ENCODE data around the gene DISP1.

The DISP1 gene

GRCh38 chr1:222814536-222815439 lies at the start of gene DISP1:
Gene DISP1 (plus strand): TSS chr1:222815039. CDS start chr1:222942824, 127,785 bp downstream.
- peak; percentile 66 to 78 for DNase-seq (ENCODE audit: low read depth in 2 of 2)

DNA sequence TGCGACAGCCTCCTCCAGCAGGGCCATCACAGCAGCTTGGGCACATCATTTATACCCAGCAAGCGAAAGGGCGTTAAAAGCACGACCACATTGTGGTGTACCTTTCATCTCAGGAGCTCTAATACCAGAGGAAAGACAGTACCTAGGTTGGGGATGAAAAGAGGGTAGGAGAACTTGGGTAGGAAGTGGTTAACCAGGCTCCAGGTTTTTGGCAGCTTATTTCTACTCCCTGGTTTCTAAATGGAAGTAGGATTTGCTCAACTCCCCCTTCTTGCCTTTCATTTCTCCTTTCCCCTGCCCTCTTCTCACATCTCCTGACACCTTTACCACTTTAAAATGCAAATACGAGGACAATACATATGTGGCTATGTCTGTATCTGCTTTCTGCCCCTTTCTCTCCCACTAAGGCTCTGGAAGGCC lies 47.7 kb upstream of the DISP1 start:
- DNase-seq (ENCODE audit: low read depth in 2 of 2): no peak

GRCh38 chr1:222768592-222768991 lies 46.2 kb upstream of the DISP1 start:
- DNase-seq (ENCODE audit: low read depth in 2 of 2): no peak

GRCh38 chr1:222769181-222769580 lies 45.7 kb upstream of the DISP1 start:
- no peak for DNase-seq (ENCODE audit: low read depth in 2 of 2)

DNA sequence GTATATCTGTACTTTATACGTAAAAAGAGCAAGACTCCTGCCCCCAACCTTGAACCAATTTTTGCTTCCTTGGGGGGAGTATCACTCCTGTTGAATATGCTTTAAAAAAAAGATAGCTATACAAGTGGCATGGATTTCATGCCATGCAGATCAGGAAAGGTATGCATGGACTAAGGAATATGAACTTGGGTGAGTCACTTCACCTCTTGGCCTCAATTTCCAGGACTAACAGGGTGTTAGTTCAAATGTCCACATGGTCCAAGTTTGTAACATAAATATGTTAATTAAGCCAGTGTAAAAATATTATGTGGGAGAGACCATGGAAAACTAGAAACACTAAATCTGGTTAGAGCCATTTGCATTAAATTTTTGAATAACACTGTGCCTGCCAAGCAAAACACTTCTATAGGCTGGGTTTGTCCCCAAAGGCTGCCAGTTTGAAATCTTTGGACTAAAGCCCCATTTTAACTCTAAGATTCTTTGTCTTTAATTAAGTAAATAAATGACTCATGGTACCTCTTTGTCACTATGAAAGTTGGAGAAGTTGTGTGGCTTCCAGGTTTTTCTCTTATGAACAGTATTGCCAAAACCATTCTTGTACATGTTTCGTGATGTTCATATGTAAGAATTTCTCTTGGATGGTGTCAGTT lies 44.7 kb upstream of the DISP1 start:
- no peak for DNase-seq (ENCODE audit: low read depth in 2 of 2)

DNA sequence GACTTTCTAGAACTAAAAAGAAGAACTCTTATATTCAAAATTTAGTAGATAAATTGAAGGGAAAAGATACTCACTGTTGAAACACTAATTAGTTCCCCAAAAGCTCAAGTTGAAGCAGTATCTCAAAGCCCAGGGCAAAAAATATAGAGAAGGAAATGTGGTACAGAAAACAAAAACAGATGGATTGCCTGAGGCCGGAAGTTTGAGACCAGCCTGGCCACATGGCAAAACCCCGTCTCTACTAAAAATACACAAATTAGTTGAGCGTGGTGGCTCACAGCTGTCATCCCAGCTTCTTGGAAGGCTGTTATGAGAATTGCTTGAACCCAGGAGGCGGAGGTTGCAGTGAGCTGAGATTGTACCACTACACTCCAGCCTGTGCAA lies 41.9 kb upstream of the DISP1 start:
- DNase-seq (ENCODE audit: low read depth in 2 of 2): no peak

- no peak for DNase-seq (ENCODE audit: low read depth in 2 of 2)
Observed at GRCh38 chr1:222777463-222777862, 37.4 kb upstream of the DISP1 start.

- DNase-seq (ENCODE audit: low read depth in 2 of 2): no peak
Observed at GRCh38 chr1:222777977-222778376, 36.9 kb upstream of the DISP1 start.

DNA sequence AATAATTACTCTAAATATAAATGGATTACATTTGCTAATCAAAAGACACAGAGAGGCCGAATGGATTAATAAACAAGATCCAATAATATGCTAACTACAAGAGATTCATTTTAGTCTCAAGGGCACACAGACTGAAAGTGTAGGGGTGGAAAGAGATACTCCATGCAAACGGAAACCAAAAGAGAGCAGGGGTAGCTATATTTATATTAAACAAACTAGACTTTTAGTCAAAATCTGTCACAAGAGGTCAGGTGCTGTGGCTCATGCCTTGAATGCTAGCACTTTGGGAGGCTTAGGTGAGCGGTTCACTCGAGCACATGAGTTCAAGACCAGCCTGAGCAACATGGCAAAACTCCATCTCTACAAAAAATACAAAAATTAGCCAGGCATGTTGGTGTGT lies 33.6 kb upstream of the DISP1 start:
- DNase-seq (ENCODE audit: low read depth in 2 of 2): no peak

DNA sequence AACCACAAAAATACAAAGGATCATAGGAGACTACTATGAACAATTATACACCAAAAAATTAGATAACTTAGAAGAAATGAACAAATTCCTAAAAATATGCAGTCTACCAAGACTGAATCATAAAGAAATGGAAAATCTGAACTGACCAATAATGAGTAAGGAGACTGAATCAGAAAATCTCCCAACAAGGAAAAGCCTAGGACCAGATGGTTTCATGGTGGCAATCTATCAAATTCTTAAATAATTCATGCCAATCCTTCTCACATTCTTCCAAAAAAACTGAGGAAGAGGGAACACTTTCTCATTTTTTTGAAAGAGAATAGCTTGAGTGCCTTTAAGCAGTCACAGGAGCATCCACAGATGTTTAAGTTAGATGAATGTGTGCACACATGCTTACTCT lies 31.8 kb upstream of the DISP1 start:
- DNase-seq (ENCODE audit: low read depth in 2 of 2): no peak

DNA sequence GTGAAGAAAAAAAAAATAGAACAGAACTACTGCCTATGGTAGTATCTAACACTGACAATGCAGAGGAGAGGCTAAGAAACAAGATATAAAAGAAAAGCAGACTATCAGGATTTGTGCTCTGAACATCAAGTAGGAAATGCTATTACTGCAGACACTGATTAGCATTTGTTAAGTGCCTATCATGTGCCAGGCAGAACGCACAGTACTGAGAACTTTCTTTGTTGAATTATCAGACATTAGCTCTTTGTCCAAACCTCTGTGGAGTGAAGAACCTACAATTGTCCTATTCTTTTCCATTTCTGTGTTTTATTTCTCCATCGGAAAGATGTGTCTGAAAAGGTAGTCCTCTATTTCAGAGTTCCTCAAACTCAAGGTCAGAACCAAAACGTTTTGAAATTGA lies 30.5 kb upstream of the DISP1 start:
- DNase-seq (ENCODE audit: low read depth in 2 of 2): no peak

GRCh38 chr1:222784916-222785315 lies 29.9 kb upstream of the DISP1 start:
- DNase-seq (ENCODE audit: low read depth in 2 of 2): no peak

GRCh38 chr1:222785529-222785928 lies 29.3 kb upstream of the DISP1 start:
- DNase-seq (ENCODE audit: low read depth in 2 of 2): no peak

- DNase-seq (ENCODE audit: low read depth in 2 of 2): no peak
Observed at GRCh38 chr1:222786121-222786520, 28.7 kb upstream of the DISP1 start.

- DNase-seq (ENCODE audit: low read depth in 2 of 2): no peak
Observed at GRCh38 chr1:222787729-222788128, 27.1 kb upstream of the DISP1 start.

GRCh38 chr1:222788402-222789156 lies 26.3 kb upstream of the DISP1 start:
- no peak for DNase-seq (ENCODE audit: low read depth in 2 of 2)

GRCh38 chr1:222790115-222790514 lies 24.7 kb upstream of the DISP1 start:
- no peak for DNase-seq (ENCODE audit: low read depth in 2 of 2)

GRCh38 chr1:222790520-222790919 lies 24.3 kb upstream of the DISP1 start:
- no peak for DNase-seq (ENCODE audit: low read depth in 2 of 2)

DNA sequence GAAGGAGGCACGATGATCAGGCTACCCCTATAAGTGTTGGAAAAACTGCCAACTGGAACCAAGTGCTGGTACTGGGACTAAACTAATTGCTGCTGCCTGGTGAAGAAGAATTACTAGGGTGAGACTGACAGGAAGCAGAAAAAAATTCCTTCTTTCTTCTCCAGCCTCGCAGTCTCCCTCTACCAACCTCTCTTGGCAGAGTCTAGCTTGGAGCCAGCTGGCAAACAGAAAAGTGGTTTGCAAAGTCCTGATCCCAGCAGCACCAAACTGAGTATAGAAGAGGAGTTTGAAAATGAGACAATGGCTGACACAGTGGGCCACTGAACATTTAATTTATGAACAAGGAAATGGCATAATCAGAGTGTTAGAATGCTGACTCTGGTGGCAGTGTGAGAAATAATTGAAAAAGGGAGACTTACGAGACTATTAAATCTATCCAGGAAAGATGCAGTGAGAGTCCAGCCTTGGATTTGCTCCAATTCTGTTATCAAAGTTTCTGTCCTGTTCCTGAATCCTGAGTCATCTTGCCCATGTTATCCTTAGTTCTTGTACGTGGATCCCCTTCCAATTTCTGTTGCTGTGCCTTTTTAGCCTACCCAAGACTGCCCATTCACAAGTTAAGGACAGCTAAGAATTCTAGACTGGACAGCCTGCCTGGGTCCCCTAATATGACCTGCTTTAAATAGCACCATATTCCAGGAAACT lies 23.7 kb upstream of the DISP1 start:
- DNase-seq (ENCODE audit: low read depth in 2 of 2): no peak

- no peak for DNase-seq (ENCODE audit: low read depth in 2 of 2)
Observed at GRCh38 chr1:222792744-222793143, 22.1 kb upstream of the DISP1 start.

- DNase-seq (ENCODE audit: low read depth in 2 of 2): no peak
Observed at GRCh38 chr1:222794656-222795474, 20.0 kb upstream of the DISP1 start.
